Left forelimb (tissue), 1 donor: ENCODE measurements around the gene VCAN.

Experiments
- DNase-seq: peaks from one replicate; pipeline ENCODE4 v3.0.0-alpha.2; 2018; ENCODE audit warnings: low spot score

The VCAN gene

GRCh38 chr5:83564069-83564749, 92.7 kb downstream of the VCAN start:
- no peak for DNase-seq

- DNase-seq: no peak
Measured at GRCh38 chr5:83567741-83568140, 96.2 kb downstream of the VCAN start.

- no peak for DNase-seq
Measured at GRCh38 chr5:83568186-83568585, 96.6 kb downstream of the VCAN start.

- no peak for DNase-seq
Measured at GRCh38 chr5:83570916-83571315, 99.4 kb downstream of the VCAN start.

GRCh38 chr5:83572271-83572670, 100.7 kb downstream of the VCAN start:
- no peak for DNase-seq

- DNase-seq: no peak
Measured at GRCh38 chr5:83576341-83576740, 104.8 kb downstream of the VCAN start.

- DNase-seq: no peak
Measured at GRCh38 chr5:83577036-83577636, 105.6 kb downstream of the VCAN start.

GRCh38 chr5:83583859-83584258, 112.3 kb downstream of the VCAN start:
- no peak for DNase-seq

GRCh38 chr5:83586874-83587776, 115.6 kb downstream of the VCAN start:
- DNase-seq: no peak

- DNase-seq: no peak
Measured at GRCh38 chr5:83589786-83590185, 118.2 kb downstream of the VCAN start.

GRCh38 chr5:83590966-83591365, 119.4 kb downstream of the VCAN start:
- no peak for DNase-seq

GRCh38 chr5:83595217-83595616, 123.7 kb downstream of the VCAN start:
- DNase-seq: no peak

- DNase-seq: no peak
Measured at GRCh38 chr5:83608122-83608521, 136.6 kb downstream of the VCAN start.

GRCh38 chr5:83614841-83615240, 143.3 kb downstream of the VCAN start:
- no peak for DNase-seq

- no peak for DNase-seq
Measured at GRCh38 chr5:83628360-83628759, 156.8 kb downstream of the VCAN start.
